NCI-H82 treated with DMSO at 0.1 percent for 48 hours (cell line): ENCODE measurements around the gene ENDOV.

Experiments used
- DNase-seq: peaks from one replicate; lab custom pipeline; 2025; ENCODE audit not compliant: unreplicated experiment; lab: John Stamatoyannopoulos, UW

The ENDOV gene

DNA sequence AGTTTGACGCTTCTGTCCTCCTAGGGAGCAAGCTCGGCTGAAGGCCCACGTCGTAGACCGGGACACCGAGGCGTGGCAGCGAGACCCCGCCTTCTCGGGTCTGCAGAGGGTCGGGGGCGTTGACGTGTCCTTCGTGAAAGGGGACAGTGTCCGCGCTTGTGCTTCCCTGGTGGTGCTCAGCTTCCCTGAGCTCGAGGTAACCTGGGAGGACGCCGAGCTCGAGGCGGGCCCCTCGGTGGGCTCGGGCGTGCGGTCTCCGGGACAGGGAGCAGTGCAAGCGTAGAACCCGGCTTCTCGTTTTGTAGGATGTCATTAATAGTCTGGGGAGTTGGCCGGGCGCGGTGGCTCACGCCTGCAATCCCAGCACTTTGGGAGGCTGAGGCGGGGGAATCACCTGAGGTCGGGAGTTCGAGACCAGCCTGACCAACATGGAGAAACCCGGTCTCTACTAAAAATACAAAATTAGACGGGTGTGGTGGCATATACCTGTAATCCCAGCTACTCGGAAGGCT lies 715 bp downstream of the ENDOV start:
- DNase-seq = no peak

DNA sequence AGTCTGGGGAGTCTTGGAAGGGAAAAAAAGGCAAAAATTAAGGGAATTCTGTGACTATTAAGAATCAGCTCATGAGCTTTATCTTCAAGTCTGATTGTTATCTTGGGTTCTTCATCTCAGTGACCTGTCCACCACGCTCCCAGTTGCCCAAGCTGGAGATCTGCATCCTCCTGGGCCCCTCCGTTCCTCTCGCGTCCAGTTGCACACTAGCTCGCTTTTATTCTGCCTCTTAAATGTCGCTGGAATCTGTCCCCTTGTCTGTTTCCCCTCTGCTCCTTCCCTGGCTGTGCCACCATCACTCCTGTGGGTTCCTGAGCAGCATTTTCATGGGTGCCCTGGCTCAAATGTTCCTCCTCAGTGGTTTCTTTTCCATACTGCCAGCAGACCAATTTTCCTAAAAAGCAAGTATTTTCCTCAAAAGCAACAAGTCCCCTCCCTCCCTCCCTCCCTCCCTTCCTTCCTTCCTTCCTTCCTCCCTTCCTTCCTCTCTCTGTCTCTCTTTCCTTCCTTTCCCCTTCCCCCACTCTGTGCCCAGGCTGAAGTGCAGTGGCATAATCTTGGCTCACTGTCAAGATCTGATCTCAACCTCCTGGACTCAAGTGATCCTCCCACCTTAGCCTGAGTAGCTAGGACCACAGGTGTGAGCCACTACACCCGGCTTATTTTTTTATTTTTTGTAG lies 1.4 kb downstream of the ENDOV start:
- no peak for DNase-seq

DNA sequence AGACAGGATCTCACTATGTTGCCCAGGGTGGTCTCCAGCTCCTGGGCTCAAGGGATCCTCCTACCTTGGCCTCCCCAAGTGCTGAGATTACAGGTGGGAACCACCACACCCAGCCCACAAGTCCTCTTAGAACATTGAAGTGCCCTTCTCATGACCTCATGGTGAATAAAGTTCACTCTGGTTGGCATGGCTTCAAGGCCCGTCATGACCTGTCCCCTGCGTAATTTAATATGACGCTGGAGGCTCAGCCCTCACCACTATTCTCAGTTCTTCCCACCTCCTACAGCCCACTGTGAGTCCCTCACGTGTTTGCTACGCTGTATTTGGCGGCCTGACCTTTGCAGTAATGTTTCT lies 1.9 kb downstream of the ENDOV start:
- no peak for DNase-seq

DNA sequence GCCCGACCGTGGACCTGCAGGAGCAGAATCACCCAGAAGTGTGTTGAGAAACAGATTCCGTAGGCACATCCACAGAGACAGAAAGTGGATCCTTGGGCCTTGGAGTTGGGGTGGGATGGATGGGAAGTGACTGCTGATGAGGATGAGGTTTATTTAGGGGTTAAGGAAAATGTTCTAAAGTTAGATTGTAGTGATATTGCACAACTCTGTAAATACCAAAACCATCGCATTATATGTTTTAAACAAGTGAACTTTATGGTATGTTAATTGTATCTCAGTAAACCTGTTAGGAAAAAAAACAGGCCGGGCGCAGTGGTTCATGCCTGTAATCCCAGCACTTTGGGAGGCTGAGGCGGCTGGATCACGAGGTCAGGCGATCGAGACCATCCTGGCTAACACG lies 3.6 kb downstream of the ENDOV start:
- DNase-seq = no peak

DNA sequence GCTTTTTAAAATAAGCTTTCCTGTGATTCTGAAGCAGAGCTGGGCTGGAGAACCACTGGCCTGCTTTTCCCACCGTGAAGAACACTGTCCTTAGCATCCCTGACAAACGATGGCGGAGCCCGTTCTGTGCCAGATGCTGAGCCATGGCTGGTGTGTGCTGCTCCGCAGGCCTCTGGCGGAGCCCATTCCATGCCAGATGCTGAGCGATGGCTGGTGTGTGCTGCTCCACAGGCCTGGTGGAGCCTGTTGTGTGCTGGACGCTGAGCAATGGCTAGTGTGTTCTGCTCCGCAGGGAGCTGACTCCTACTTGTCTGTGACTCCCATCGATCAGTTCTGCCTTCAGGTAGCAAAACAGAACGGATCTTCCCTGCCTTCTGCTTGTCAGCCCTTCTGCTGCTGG lies 4.3 kb downstream of the ENDOV start:
- DNase-seq = no peak

DNA sequence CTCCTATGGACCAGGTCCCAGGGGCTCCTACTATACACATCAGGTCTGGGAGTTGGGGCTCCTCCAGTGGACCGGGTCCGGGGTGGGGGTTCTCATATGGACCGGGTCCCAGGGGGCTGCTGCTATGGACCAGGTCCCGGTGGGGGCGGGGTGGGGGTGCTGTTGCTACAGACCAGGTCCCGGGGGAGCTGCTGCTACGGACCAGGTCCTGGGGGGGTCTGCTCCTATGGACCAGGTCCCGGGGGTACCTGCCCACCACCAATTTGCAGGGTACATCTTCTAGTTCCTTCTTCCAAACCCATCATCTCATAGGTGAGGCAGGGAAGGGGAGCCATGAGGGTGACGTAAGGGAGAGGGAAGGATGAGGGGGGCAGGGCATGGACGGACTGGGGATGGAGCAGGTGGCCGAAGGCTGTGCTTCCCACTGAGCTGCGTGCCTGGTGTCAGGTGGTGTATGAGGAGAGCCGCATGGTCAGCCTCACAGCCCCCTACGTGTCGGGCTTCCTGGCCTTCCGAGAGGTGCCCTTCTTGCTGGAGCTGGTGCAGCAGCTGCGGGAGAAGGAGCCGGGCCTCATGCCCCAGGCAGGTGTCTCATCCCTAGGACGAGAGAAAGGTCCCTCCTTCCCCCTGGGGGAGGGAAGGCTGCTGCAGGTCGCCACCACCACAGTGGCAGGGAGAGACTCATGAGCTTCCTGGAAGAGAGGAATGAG lies 6.6 kb downstream of the ENDOV start:
- no peak for DNase-seq

DNA sequence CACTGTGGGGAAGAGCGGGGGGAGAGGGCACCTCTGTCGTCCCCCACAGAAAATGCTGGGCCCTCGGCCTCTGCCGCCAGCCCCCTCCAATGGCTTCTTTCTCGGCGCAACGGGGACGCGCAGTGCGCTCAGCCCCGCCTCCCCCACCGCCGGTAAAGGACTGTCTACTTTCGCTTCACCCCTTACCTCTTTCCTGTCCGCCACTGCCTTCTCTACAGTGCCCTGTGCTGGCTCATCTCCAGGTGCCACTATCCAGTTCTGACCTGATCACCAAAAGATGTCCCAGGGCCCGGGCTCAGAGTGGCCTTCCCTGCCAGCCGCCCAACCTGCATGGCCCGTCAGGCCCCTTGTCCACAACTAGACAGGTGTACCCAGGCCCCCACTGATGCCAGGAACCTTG lies 7.3 kb downstream of the ENDOV start:
- no peak for DNase-seq

DNA sequence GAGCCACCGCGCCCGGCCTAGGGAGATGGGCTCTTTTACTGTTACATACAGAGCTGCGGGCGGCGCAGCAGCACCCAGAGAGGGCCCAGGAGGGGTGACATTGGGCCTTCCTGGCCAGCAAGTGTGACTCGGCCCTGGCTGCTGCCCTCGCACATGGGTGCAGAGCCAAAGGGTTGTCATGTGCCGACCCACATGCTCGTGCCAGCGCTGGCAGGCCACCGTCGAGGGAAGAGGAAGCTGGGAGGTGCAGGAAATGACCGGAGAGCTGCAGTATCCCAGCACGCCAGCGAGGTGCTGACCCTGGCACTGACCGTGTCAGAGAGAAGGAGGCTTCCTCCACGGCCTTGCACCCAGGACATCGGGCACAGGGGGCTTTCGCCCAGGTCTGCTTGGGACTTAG lies 8.0 kb downstream of the ENDOV start:
- DNase-seq = no peak

DNA sequence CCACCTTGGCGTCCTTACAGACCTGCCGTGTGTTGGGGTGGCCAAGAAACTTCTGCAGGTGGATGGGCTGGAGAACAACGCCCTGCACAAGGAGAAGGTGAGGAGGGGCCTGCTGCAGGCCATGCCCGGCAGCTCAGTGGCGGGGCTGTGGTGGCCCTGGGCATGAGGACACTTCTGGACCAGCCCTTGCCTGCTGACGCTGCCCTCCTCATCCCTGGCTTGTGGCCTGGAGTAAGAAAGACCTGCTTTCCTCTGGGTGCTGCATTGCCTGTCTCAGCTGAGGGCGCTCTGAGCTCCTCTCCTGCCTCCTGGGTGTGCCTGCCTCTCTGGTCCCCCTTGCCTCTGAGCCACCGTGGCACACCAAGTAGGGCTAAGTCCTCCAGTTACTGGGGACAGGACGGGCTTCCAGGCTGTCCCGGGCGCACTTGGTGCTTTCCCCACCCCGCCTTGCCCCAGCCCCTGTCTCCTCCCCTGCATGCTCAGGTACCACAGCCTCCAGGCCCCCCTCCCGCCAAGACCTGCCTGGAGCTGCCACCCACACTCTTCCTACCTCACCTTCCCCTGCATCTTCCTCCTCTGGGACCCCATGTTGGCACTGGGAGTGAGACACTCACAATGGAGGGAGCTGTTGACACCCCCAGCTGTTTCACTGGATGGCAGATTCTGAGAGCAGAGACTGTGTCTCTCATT lies 8.7 kb downstream of the ENDOV start:
- no peak for DNase-seq

DNA sequence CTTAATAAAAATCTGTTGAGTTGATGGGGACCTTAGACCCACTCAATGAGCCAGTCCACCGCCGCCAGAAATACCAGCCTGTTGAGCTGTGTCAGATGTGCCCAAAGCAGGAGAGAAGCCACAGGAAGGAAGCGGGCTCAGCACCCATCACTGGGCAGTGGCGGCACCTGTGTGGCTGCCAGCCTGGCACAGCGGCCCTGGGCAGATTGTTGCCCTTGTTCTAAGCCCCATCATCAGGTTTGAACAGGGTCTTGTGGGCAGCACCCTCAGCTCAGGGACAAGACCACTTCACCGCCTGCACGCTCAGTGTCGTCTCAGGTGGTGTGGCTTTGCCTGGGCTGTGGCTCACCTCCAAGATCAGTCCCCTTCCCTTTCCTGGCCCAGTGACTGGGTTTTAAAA lies 9.3 kb downstream of the ENDOV start:
- no peak for DNase-seq

DNA sequence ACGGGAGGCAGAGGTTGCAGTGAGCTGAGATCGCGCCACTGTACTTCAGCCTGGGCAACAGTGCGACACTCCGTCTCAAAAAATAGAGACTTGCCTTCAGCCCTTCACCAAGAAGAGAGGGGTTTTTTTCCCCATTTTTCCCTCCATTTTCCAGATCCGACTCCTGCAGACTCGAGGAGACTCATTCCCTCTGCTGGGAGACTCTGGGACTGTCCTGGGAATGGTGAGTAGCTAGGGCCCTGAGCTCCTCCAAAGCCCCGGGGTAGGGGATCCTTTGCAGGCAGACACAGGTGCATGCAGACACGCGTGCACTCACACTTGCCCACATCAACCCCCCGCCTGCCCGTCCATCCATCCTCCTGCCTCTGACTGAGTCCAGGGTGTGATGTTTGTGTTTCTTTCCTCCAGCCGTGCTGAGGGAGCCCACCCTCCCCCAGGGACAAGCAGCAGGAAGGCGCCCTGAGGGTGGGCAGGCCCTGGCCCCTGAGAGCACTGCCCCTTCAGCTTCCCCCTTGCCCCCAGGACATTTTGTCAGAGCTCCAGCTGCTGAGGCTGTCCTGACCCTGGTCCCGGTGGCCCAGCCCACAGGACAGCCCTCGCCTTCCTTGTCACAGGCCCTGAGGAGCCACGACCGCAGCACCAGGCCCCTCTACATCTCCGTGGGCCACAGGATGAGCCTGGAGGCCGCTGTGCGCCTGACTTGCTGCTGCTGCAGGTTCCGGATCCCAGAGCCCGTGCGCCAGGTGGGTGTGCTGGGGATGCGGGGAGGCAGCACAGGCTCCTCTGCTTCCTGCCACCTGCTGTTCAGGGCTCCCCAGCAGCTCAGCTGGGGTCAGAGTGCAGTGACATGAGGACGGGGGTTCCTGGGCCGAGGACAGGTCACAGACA lies 10.2 kb downstream of the ENDOV start:
- DNase-seq = no peak

DNA sequence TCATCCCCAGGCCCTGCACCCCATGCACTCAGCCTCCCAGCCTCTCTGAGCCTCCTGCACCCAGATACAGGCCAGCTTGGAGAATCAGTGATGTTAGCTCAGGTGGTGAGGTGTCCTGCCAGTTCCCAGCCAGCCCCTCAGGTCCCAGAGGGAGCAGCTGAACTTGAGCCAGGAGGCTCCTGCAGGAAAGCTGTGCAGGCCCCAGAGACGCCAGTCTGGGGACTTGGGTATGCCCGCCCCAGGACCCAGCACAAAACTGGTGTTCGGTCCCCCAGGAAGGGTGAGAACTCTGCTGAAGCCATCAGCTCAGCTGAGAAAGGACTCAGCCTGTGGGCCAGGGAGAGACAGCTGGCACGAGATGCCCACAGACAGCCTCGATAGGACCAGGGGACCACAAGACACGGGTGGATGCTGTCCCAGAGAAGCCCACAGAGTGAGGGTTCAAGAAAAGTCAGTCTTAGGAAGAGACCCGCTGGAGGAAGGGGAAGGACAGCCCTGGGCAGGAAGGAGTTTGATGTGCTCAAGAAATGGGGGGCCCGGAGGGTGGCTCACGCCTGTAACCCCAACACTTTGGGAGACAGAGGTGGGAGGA lies 11.0 kb downstream of the ENDOV start:
- DNase-seq = no peak

DNA sequence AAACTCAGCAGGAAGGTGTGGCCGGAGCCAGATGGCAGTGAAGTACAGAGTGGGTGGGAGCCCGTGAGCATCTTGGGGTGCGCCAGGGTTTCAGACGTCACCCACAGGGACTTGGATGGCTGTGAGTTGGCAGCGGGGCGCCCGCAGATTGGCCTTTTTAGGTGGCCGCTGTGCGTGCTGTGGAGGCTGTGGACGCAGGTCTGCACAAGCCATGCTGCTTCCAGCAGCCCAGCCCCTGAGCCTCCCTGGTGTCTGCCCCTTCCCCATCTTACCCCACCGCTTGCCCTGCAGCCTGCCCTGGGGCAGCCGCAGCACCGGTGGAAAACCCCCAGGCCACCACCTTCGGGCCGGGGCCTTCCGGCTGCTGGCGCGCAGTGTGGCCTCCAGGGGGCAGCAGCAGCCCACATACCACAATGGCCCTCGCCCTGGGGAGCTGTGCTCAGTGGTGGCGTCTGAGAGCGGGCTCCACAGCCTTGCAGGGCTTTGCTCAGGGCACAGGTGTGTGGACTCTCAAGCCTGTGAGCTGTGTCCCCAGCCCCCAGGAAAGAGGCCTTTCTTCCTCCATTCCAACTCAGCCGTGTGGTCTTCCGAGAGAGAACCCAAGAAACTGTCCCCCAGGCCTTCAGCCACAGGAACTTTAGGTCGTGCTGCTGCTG lies 11.8 kb downstream of the ENDOV start:
- peak; percentile 43 for DNase-seq

DNA sequence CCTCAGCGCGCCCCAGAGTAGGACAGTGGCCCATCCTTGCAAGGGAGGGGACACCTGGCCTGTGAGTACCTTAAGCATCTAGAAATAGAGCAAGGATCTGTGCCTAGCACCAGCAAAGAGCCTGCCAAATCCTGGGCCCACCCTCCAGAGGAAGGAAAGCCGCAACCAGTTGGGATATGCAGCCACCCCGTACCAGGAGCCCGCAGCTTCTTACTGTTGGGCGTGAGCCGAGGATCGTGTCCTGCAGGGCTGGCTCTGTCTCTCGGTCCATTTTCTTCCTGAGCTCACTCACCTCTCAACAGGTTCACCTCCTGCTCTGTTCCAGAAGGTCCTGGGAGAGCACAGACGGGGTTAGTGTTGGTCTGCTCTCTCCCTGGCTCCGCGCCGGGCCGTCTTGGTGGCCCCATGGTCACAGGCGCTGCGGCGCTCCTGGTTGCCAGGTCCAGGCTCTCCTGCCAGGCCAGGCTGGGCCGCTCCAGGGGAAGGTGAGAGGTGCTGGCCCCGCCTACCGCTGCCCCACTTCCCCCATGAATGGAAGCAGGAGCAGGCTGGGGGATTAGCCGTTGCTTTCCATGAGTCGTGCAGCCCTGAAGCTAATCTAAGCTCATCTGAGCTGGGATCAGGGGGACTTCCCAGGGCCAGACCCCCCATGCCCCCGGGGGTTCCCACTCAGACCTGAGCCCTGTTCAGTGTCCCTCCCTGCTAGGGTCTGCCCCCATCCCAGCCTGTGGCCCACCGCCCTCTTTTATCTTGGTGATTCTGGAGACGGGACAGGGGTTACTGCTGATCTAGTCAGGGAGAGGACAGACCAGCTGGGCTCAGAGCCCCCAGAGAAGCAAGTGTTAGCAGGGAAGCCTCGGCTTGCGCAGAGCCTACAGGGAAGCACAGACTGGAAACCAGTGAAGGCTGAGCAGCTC lies 12.7 kb downstream of the ENDOV start:
- peak; percentile 65 for DNase-seq

DNA sequence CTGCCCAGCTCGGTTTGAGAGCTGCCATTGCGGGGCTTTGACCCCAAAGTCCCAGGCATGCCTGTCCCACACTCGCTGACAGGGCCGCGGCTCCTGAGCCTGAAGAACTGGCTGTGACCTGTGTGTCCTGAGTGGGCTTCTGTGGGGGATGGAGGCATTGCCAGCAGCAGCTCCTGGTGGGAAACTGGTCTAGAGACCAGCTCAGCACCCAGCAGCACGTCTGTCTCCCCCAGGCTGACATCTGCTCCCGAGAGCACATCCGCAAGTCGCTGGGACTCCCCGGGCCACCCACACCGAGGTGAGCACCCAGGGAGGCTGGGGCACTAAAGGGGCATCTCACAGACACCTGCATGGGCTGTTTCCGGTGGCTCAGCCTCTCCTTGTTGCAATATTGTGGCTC lies 13.4 kb downstream of the ENDOV start:
- no peak for DNase-seq

DNA sequence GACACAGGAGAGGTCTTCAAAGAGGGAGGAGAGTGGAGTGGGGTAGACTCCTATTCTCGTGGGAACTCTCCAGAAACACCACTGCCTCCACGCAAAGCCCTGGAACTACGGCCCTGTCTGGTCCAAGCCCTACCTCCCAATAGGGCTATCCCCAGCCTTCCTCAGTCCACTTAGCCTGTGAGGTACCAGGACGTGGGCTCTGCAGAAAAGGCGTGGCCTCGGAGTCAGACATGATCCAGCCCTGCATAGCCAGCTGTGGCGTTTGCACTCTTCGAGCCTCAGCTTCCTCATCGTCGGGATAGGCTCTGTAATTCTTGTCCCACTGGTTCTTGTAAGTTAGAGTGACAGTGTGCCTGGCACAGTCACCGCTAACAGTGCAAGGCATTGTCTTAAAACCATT lies 13.8 kb downstream of the ENDOV start:
- DNase-seq = no peak

DNA sequence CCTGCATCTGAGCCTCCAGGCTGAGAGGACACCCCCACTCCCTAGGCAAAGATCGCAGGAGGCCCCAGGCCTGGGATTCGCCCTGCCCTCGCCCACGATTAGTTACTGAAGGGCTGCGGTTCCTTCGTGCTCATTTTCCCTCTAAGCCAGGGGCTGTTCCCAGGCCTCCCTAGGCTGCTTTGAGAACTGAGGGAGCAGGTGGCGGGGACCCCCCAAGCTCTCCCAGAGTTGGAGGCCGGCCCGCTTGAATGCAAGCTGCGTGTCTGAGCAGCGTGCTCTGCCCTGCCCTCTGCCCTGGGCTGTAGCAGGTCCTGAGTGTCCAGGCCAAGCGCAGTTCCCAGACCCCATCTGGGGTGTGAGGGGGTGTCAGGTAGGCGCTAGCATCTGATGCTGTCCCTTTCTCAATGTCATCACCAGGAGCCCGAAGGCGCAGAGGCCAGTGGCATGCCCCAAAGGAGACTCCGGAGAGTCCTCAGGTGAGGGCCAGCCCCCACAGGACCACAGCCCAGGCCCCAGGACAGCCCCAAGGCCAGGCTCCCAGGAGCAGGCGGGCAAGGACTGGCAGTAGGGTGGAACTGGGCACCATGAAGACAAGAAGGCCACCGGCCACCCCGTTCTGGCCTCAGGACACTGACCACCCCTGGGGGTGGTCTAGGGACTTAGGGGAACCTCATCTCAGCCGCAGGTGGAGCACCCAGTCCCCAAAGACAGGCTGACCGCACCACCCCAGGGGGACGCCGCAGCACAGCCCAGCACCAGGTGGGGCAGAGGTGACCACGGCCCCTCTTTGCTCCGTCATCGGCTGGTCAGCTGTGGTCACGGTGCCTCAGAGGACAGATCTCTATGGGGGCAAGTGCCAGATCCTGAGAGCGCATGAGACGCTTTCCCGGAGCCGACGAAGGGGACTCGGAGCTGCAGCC lies 14.6 kb downstream of the ENDOV start:
- no peak for DNase-seq
